Lung microvascular endothelial cell (primary cell): ENCODE data around the gene ZNF385A. TPM values are rescaled to one million over a fixed set of nuclear protein-coding genes. Genes with fewer than 3 reads are reported as not detected.

ENCODE experiments used
- DNase-seq, 2 donors: peaks; one replicate each; pipeline versions ENCODE4 v3.0.0 to v3.0.0-alpha.2; 2010; ENCODE audit warnings: low read depth in 2 of 2
- total RNA-seq: library from RNA; depleted of rRNA; stranded (reverse); fragments of >200 nt; gene quantifications from 2 replicates; pipeline ENCODE4 v1.2.1, GENCODE V29; 2014

The ZNF385A gene
- total RNA-seq, 1 donor from 2014 or later = 0.99 TPM

DNA sequence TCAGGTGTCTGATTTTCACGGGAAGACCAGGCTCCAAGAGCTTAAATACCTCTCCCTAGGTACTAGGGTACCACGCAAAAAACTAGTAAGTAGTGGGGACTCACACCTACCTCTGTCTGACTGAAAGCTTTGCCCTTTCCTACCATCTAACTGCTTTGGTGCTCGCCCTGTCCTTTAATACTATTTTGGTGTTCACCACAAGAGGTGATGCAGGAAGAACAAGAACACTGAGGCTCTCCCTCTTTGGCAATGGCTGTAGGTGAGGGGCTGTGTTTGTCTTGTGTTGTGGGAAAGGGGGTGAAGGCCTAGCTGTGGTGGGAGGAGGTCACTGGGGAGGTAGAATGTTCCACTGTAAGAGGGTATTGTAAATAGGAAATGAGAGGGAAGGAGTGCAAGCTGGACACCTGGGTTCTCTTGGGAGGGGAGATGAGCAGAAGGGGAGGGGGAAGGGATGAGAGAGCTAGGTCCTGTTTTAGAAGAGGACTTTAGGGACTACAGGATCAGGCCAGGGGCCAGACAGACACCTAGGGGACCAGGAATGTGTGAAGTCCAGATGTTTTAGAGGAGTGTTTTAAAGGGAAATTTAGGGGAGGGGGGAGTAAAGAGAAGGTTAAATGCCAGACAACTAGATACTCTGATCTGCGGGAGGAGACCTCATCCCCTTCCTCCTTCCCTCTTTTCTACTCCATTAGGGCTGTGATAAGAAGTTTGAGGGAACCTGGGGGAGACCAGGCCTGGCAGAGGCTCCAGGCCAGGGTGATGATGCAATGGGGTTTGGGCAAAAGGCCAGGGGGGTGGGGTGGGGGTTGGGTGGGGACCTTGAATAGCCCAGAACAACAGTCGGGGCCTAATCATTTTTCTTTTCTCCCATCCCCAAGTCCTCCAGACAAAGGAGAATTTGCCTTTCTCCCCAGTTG lies 32.4 kb upstream of the ZNF385A start:
- DNase-seq = no peak

- DNase-seq = no peak
Observed at GRCh38 chr12:54415221-54415929, 30.8 kb upstream of the ZNF385A start.

DNA sequence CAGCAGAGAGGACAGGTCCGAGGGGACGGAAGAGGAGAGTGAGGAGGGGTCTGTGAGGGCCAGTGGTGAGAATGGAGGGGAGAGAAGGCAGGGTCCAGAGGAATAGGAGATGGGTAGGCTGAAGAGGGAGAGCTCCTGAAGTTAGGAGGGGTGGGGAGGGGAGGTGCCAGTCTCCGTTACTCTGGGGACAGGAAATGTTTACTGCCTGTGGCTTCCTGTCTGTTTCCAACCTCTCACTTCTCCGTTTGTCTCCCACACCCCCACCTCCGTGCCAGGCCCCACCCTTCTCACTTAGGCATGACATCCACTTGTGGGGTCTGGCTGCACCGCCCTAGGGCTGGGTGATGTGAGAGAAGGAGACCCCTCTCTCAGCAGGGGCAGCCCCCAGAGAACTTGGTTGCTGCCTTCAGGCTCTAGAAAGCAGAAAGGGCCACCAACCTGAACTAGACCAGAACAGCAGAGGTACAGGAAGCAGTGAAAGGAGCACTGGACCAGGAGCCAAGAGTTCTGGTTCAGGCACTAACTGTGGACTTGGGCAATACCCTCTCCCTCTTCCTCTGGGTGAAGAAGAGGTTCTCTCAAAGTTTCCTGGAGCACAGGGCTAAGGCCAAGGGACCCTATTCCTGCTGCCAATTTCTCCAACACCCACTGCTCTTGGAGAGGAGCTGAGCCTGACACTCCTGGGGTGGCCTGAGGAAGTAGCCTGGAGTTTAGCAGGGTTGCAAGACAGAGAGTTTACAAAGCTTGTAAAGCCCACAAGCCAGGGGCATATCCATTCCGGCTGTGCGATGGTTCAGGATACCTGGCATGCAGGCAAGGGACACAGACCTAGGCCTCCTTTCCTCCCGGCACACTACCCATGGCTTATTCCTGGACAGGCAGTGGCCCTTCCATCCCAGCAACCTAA lies 29.0 kb upstream of the ZNF385A start:
- DNase-seq = peak; percentile 78 to 85

GRCh38 chr12:54412786-54413185 lies 28.3 kb upstream of the ZNF385A start:
- DNase-seq = peak in 1 of 2 donors; percentile 41

DNA sequence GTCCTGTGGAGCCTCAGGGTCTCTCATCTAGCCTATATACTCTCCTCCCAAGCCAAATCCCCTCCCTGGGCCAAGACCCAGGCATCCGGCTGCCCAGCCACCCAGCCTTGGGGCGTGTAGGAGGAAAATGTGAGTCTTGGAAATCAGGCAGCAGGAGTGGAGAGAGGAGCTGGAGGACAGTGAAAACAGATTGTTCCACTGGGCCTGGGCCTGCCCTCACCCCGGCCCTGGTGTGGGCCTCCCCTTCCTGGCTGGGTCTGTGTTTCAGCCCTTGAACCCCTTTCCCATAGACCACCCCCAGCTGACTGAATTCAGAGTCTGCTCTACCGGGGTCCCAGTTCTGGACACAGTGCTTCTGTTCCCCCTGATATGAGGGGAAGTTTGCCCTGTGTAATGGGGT lies 27.8 kb upstream of the ZNF385A start:
- no peak for DNase-seq

DNA sequence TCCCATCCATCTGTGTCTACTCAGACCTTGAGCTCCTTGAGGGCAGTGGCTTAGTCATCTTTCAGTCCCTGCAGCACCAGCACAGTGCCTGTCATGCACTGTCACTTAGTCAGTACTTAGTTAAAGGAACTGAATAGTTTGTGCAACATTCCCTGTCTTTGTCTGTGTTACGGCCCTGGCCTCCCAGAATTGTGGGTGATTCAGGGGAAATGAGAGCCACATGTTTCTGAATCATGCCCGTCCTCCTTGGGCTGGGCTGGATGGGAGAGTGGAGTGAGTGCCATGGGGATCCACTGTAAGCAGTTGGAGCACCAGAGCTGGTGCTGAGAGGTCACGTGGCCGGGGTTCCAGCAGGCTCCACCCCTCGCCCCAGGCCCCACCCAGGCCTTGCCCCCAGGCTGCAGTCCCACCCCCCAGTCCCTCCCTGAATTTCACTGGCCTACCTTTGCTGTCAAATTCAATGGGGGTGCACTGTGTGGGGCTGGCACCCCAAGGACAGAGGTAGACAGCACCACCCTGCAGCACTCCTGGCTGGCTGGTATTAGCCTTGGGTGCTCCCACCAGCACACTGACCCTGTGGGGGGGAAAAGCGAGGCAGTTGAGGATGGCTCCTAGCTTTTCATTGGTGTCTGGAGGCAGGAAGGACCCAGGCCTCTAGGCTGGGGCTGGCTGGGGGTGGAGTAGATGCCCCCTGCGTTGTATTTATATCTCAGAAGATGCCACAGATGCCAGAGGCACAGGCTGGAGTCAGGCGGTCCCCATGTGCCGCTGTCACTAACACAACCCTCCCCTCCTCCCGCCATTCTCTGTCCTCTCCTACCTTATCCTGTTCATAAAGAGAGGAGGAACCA lies 27.1 kb upstream of the ZNF385A start:
- peak; percentile 61 to 98 for DNase-seq

- no peak for DNase-seq
Observed at GRCh38 chr12:54409267-54409666, 24.7 kb upstream of the ZNF385A start.

DNA sequence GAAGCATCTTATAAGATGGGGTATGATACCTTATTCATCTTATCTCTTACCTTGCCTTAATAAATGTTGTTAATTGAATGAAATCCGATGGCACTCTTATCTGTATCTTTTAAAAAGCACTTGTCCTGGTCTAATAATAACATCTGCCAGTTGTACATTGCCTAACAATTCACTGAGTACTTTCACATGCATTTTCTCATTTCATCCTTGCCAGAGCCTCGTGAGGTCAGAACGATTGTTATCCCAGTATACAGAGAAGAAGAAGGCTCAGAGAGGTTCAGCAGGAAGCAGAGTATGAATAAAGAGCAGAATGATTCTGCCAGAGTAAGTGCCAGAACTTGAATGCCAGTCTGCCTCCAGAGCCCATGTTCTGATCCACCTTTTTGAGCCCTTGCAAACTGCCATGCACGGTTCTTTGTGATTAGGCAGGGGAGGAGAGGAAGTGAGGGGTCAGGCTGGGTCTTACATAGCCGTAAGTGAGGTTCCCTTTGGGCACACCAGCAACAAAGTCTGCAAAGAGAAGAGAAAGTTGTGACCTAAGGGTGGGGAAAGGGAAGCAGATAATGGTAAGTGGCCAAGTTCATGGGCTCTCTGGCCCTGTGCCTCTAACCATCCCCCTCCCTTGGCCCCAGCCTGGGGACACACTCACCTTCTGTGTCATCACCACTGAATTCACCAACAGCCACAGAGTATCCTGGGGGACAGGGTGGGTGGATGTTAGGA lies 22.8 kb upstream of the ZNF385A start:
- DNase-seq = no peak

DNA sequence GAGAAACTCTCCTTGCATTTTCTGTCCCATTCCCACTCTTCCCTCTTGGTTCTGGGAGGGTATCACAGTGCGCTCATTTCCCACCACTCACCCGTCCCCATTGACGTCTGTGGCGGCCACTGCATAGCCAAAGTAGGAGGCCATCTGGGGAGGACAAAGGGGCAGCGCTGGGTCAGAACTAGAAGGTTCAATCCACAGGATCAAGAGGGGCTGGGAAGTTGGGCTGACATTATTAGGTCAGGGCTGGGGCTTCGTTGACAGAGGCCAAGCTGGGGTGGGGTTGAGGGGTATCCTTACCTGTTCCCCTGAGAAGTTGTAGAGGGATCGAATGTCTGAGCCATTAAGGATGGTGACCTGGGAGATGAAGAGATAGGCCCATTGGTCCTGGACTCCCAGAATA lies 21.0 kb upstream of the ZNF385A start:
- no peak for DNase-seq

DNA sequence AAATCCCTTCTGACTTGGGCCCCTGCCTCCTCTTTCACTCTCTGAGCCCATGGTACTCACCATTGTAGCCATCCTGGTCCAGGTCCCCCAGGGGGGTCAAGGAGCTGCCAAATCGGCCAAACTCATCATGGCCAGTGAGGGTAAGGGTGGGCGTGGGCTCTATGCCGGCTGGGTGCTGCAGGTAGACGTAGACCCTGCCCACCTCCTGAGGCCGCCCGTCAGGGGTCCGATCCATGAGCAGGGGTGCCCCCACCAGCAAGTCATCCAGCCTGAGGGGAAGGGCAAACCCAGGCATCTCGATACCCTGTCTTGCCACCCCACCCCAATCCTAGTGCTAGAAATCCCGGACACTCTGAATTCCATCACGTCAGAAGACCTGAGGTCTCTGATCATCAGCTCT lies 20.6 kb upstream of the ZNF385A start:
- no peak for DNase-seq

GRCh38 chr12:54404061-54405004 lies 19.8 kb upstream of the ZNF385A start:
- DNase-seq = peak; percentile 70 to 81

GRCh38 chr12:54401119-54401518 lies 16.6 kb upstream of the ZNF385A start:
- DNase-seq = no peak

DNA sequence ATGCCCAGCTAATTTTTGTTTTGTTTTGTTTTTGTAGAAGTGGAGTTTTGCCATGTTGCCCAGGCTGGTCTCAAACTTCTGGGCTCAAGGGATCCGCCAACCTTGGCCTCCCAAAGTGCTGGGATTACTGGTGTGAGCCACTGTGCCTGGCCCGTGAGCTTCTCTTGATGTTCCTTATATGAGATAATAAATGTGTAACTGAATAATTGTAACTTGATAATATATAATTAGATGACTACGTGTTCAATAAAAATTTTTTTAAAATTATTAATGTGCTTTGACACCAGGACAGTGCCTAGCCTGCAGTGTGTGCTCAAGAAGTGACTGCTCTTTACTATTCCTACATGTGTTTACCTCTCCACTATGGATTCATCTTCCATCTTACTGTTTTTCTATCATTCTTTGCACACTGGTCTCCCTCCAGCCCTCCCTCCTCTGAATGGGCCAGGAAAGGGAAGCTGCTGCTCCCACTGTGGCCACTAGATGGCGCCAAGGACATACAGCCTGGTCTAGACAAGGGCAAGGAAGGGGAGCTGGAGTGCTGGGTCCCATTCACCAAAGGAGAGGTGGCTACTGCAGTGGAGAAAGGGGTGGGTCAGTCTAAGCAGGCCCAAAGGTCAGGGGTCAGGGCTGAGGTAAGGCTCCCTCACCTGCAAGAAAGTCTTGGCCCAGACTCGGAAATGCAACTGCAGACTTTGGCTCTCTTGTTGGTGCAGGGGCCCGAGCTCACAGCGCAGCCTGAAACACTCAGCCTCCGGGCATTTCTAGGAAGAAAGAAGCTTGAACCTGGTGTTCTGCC lies 14.7 kb upstream of the ZNF385A start:
- peak; percentile 90 to 91 for DNase-seq

- DNase-seq = no peak
Observed at GRCh38 chr12:54398218-54398617, 13.7 kb upstream of the ZNF385A start.

- DNase-seq = no peak
Observed at GRCh38 chr12:54397157-54397556, 12.6 kb upstream of the ZNF385A start.

- DNase-seq = no peak
Observed at GRCh38 chr12:54395545-54395944, 11.0 kb upstream of the ZNF385A start.

DNA sequence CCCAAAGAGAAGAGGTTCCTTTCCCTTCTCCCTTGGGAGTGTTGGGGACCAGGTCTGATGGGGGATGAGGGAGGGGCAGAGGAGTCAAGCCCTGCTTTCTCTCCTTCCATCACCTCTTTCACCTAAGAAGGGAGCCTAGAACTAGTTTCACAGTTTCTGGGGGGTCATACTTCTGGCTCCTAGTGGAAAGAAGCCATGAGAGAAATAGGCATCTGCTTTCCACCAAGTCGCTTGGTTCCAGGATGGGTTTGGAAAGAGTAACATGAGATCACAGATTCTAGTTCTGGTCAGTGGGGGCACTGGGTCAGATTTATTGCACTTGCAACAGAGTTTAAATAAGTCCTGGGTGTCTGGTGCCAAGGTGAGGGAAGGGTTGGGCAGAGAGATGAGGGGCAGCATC lies 10.5 kb upstream of the ZNF385A start:
- DNase-seq = no peak

- peak; percentile 49 to 60 for DNase-seq
Observed at GRCh38 chr12:54394281-54394719, 9.8 kb upstream of the ZNF385A start.
